ENCODE data around the gene ZMYND8. TPM values are rescaled to one million over a fixed set of nuclear protein-coding genes. Genes with fewer than 3 reads are reported as not detected.

The ZMYND8 gene
- total RNA-seq, 1 experiment from 2014 or later, result 11.6 TPM

DNA sequence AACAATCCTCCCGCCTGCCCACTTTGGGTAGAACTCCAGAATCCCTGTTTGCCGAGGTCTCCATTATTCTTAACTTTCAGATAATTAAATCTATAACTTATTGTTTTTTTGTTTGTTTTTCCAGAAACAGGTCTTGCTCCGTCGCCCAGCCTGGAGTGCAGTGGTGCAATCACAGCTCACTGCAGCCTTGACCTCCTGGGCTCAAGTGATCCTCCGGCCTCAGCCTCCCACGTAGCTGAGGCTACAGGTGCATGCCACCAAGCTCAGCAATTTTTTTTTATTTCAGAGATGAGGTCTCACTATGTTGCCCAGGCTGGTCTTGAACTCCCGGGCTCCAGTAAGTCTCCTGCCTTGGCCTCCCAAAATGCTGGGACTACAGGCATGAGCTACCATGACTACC is 28.8 kb downstream of the ZMYND8 start:
- CTCF ChIA-PET, result no interaction called here
- H3K9me3 ChIP-seq (ENCODE audit: low read length), result no peaks in the 10 kb centered on the region
- H3K4me2 ChIP-seq (ENCODE audit: low read length), result no peak overlapping the region
- POLR2A ChIA-PET (ENCODE audit: unreplicated experiment), result no interaction called here
- intact Hi-C loops (cut with micrococcal nuclease), result no loop called here
- no peak overlapping the region for H3K27ac ChIP-seq (ENCODE audit: low read length)
- H3K79me2 ChIP-seq (ENCODE audit: low read length), result peaks cover 64% of the 10 kb centered on the region
- H3K27me3 ChIP-seq (ENCODE audit: low read length), result no peaks in the 10 kb centered on the region
- peaks cover 40% of the 10 kb centered on the region for H3K4me1 ChIP-seq (ENCODE audit: insufficient read depth, low read length)
- no peak for DNase-seq
- no TSS peak for BruUV-seq (replicated peaks)
- H3F3A ChIP-seq (ENCODE audit: low read length, unreplicated experiment), result no peaks in the 10 kb centered on the region
- H2AFZ ChIP-seq (ENCODE audit: low read length), result no peak overlapping the region
- H3K9me2 ChIP-seq (replicated peaks; ENCODE audit: low read length), result no peaks in the 10 kb centered on the region
- no peaks in the 10 kb centered on the region for H3K36me3 ChIP-seq (ENCODE audit: low read depth, low read length)
- H3K9ac ChIP-seq (ENCODE audit: low read length), result no peak overlapping the region
- TF ChIP-seq EZH2phosphoT487 (IDR thresholded peaks at IDR 0.05; ENCODE audit: borderline replicate concordance, low read length), result no peak
- TF ChIP-seq, protein P1, sequence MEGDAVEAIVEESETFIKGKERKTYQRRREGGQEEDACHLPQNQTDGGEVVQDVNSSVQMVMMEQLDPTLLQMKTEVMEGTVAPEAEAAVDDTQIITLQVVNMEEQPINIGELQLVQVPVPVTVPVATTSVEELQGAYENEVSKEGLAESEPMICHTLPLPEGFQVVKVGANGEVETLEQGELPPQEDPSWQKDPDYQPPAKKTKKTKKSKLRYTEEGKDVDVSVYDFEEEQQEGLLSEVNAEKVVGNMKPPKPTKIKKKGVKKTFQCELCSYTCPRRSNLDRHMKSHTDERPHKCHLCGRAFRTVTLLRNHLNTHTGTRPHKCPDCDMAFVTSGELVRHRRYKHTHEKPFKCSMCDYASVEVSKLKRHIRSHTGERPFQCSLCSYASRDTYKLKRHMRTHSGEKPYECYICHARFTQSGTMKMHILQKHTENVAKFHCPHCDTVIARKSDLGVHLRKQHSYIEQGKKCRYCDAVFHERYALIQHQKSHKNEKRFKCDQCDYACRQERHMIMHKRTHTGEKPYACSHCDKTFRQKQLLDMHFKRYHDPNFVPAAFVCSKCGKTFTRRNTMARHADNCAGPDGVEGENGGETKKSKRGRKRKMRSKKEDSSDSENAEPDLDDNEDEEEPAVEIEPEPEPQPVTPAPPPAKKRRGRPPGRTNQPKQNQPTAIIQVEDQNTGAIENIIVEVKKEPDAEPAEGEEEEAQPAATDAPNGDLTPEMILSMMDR (conservative IDR thresholded peaks at IDR 0.05; ENCODE audit: low read depth, low read length), result no peak
- TF ChIP-seq EZH2 (IDR thresholded peaks at IDR 0.05; ENCODE audit: low read length, unreplicated experiment), result no peak
- no peak overlapping the region for H3K4me3 ChIP-seq (ENCODE audit: low read length)
- ATAC-seq, result no peak
- no peaks in the 10 kb centered on the region for H4K20me1 ChIP-seq (ENCODE audit: low read length)

DNA sequence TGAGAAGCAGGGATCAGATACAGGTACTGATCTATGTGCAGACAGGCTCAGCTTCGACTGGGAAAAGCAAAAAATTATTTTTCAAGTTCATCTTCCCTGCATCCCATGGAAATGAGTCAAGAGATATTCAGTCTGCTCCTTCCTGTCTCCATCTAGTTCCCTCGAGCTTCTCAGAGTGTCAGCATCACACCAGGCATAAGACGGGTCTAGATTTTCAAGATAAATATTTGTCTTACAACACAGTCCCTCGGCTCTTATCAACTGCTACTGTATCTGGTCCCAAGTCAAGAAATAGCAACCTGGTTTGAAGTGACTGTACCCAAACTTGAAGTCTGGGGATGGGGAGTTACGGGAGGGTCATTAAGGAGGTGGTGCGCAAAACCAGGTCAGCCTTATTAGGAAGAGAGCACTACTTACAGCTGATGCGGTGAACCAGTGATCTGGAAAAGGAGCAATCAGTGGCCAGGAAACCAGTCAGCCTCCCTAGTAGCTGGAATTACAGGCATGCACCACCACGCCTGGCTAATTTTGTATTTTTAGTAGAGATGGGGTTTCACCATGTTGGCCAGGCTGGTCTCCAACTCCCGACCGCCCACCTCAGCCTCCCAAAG is 29.7 kb downstream of the ZMYND8 start:
- Histone ChIP-seq H3K9ac (ENCODE audit: low read length) (no peak overlapping the region), H3K9me2 (replicated peaks; ENCODE audit: low read length) (no peaks in the 10 kb centered on the region), H3K27me3 (ENCODE audit: low read length) (no peaks in the 10 kb centered on the region), H3K4me2 (ENCODE audit: low read length) (peak overlapping the region; percentile 9; the same call in 1 of the 2 replicates), H3K4me3 (ENCODE audit: low read length) (no peak overlapping the region), H3K27ac (ENCODE audit: low read length) (peak overlapping the region; percentile 25; the same call in 1 of the 2 replicates), H3K79me2 (ENCODE audit: low read length) (peaks cover 64% of the 10 kb centered on the region), H3K36me3 (ENCODE audit: low read depth, low read length) (no peaks in the 10 kb centered on the region), H3K4me1 (ENCODE audit: insufficient read depth, low read length) (peaks cover 35% of the 10 kb centered on the region), H4K20me1 (ENCODE audit: low read length) (no peaks in the 10 kb centered on the region), H3K9me3 (ENCODE audit: low read length) (no peaks in the 10 kb centered on the region), H2AFZ (ENCODE audit: low read length) (no peak overlapping the region), H3F3A (ENCODE audit: low read length, unreplicated experiment) (no peaks in the 10 kb centered on the region)
- intact Hi-C loops (cut with micrococcal nuclease), result no loop called here
- ChIA-PET CTCF (interaction anchor here (0.6 to 0.8 kb wide), 2 partner anchors 29 to 52 kb away, joined by 3 to 4 read pairs; no protein-coding TSS in a partner anchor), POLR2A (ENCODE audit: unreplicated experiment) (interaction anchor here (0.6 kb wide), 1 partner anchor 250 kb away, joined by 4 read pairs; no protein-coding TSS in a partner anchor)
- DNase-seq (peak; percentile 60), ATAC-seq (peak; percentile 56)
- BruUV-seq (replicated peaks), result no TSS peak
- TF ChIP-seq, protein P1 (conservative IDR thresholded peaks at IDR 0.05; ENCODE audit: low read depth, low read length), result no peak
- no peak for TF ChIP-seq EZH2 (IDR thresholded peaks at IDR 0.05; ENCODE audit: low read length, unreplicated experiment)
- no peak for TF ChIP-seq EZH2phosphoT487 (IDR thresholded peaks at IDR 0.05; ENCODE audit: borderline replicate concordance, low read length)

DNA sequence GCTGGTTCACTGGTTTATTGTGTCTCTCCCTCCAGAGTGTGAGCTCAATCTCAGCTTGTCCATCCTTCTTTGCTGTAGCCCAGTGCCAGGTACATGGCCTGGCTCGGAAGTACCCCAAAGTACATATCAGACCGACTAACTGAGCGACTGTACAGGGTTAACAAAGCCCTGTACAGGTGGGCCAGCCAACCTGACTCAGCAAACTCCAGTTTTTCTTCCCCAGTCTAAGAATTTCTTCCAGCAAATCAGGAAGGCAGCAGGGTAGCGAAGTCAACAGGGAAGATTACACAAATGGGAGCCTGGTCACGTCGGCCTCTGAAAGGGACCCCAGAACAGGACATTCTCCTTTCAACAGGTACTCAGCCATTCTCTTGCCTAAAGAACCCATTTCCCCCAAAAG is 31.3 kb downstream of the ZMYND8 start:
- Histone ChIP-seq H3K36me3 (ENCODE audit: low read depth, low read length) (no peaks in the 10 kb centered on the region), H3K27me3 (ENCODE audit: low read length) (no peaks in the 10 kb centered on the region), H3K79me2 (ENCODE audit: low read length) (peaks cover 69% of the 10 kb centered on the region), H3K9me2 (replicated peaks; ENCODE audit: low read length) (no peaks in the 10 kb centered on the region), H3K4me2 (ENCODE audit: low read length) (no peak overlapping the region), H3F3A (ENCODE audit: low read length, unreplicated experiment) (no peaks in the 10 kb centered on the region), H3K4me1 (ENCODE audit: insufficient read depth, low read length) (peaks cover 36% of the 10 kb centered on the region), H3K9me3 (ENCODE audit: low read length) (no peaks in the 10 kb centered on the region), H3K9ac (ENCODE audit: low read length) (no peak overlapping the region), H4K20me1 (ENCODE audit: low read length) (no peaks in the 10 kb centered on the region), H2AFZ (ENCODE audit: low read length) (no peak overlapping the region), H3K27ac (ENCODE audit: low read length) (no peak overlapping the region), H3K4me3 (ENCODE audit: low read length) (no peak overlapping the region)
- no peak for DNase-seq
- intact Hi-C loops (cut with micrococcal nuclease), result no loop called here
- no TSS peak for BruUV-seq (replicated peaks)
- ChIA-PET CTCF (interaction anchor here (0.7 kb wide), 1 partner anchor 58 kb away, joined by 3 read pairs; no protein-coding TSS in a partner anchor), POLR2A (ENCODE audit: unreplicated experiment) (no interaction called here)
- TF ChIP-seq EZH2phosphoT487 (IDR thresholded peaks at IDR 0.05; ENCODE audit: borderline replicate concordance, low read length), result no peak
- TF ChIP-seq EZH2 (IDR thresholded peaks at IDR 0.05; ENCODE audit: low read length, unreplicated experiment), result no peak
- TF ChIP-seq, protein P1 (conservative IDR thresholded peaks at IDR 0.05; ENCODE audit: low read depth, low read length), result no peak
- ATAC-seq, result no peak
